Measurements from ENCODE around the gene APLP1.

GRCh38 chr19:35890113-35890650, 21.8 kb downstream of the APLP1 start:
- no peak for TF ChIP-seq CTCF (IDR thresholded peaks at IDR 0.05)
- TF ChIP-seq POLR2A (IDR thresholded peaks at IDR 0.05) = no peak
